GM12891 (cell line): ENCODE results near the gene LACTBL1.

Source experiments
- PAX5 ChIP-seq: IDR thresholded peaks from 2 replicates; pipeline ENCODE4 v1.6.1; 2011; ENCODE audit warnings: low read length, moderate library complexity, mild to moderate bottlenecking; ENCODE audit not compliant: insufficient read depth, severe bottlenecking
- POLR2A ChIP-seq: IDR thresholded peaks from 2 replicates; pipeline ENCODE4 v1.6.1; 2011; ENCODE audit warnings: low read depth, low read length, control low read depth
- POLR2AphosphoS5 ChIP-seq: IDR thresholded peaks from 2 replicates; pipeline ENCODE4 v1.6.1; 2011; ENCODE audit warnings: low read depth, low read length, control low read depth
- SPI1 ChIP-seq: IDR thresholded peaks from 2 replicates; pipeline ENCODE4 v1.6.1; 2011; ENCODE audit warnings: low read depth, low read length, control low read depth
- TAF1 ChIP-seq: IDR thresholded peaks from 2 replicates; pipeline ENCODE4 v1.6.1; 2011; ENCODE audit warnings: low read depth, low read length, control low read depth

GRCh38 chr1:23018661-23019093, 46.0 kb upstream of the LACTBL1 start:
- TF ChIP-seq POLR2AphosphoS5: no peak
- no peak for TF ChIP-seq TAF1
- no peak for TF ChIP-seq POLR2A
- TF ChIP-seq SPI1: no peak
- TF ChIP-seq PAX5: no peak
